HCT116 (cell line): Measurements from ENCODE around the gene MOB4.

ENCODE experiments used
- CEBPB ChIP-seq: IDR thresholded peaks from 2 replicates; pipeline ENCODE4 v1.6.1; 2012; ENCODE audit warnings: low read depth
- CTCF ChIP-seq, 3 experiments: fragments of 200-600 bp in 1 of 3; sonication (generic) in 1 of 3; IDR thresholded peaks in 2 of 3; conservative IDR thresholded peaks in 1 of 3; 2 replicates each; pipeline ENCODE4 v1.5.1; 2012 to 2017; ENCODE audit warnings: low read depth in 2 of 3, low read length in 2 of 3, antibody characterized with exemption in 1 of 3, borderline replicate concordance in 1 of 3, control low read depth in 1 of 3, mild to moderate bottlenecking in 1 of 3, mixed read lengths in 1 of 3, mixed run types in 1 of 3, moderate library complexity in 1 of 3; ENCODE audit not compliant: insufficient read depth in 1 of 3
- EGR1 ChIP-seq: IDR thresholded peaks from 2 replicates; pipeline ENCODE4 v1.6.1; 2012; ENCODE audit warnings: low read depth
- EZH2 ChIP-seq: fragments of 200-600 bp; sonication (generic); IDR thresholded peaks from 2 replicates; pipeline ENCODE4 v1.6.1; 2017; ENCODE audit warnings: antibody characterized with exemption, mixed run types
- MAX ChIP-seq: IDR thresholded peaks from 2 replicates; pipeline ENCODE4 v1.6.1; 2012
- POLR2A ChIP-seq: IDR thresholded peaks from 2 replicates; pipeline ENCODE4 v1.7.0; 2011; ENCODE audit warnings: borderline replicate concordance; ENCODE audit not compliant: insufficient read depth, insufficient read length; ENCODE audit errors: extremely low read depth
- POLR2AphosphoS5 ChIP-seq: IDR thresholded peaks from 2 replicates; pipeline ENCODE4 v1.6.1; 2011; ENCODE audit warnings: mild to moderate bottlenecking, low read depth, low read length, moderate library complexity
- RAD21 ChIP-seq: IDR thresholded peaks from 2 replicates; pipeline ENCODE4 v1.6.1; 2012; ENCODE audit warnings: low read depth, mild to moderate bottlenecking
- REST ChIP-seq: IDR thresholded peaks from 2 replicates; pipeline ENCODE4 v1.6.1; 2012; ENCODE audit warnings: low read depth
- ZNF274 ChIP-seq: fragments of 200-500 bp; sonication (Bioruptor generic); IDR thresholded peaks from 2 replicates; pipeline ENCODE4 v1.6.1; 2014; ENCODE audit warnings: mild to moderate bottlenecking, low read depth, low read length, inconsistent platforms

GRCh38 chr2:197477797-197478196, 38.1 kb upstream of the MOB4 start:
- TF ChIP-seq EZH2 (no peak), CTCF (IDR thresholded peaks at IDR 0.05 in 2 of 3, conservative IDR thresholded peaks at IDR 0.05 in 1 of 3; ENCODE audit: borderline replicate concordance in 1 of 3, insufficient read depth in 1 of 3, low read depth in 2 of 3, low read length in 2 of 3) (no peak), RAD21 (no peak), POLR2AphosphoS5 (no peak), MAX (no peak), REST (no peak), POLR2A (no peak), CEBPB (no peak), ZNF274 (no peak), EGR1 (no peak)
